ENCODE results near the gene RRAS2. TPM values are rescaled to one million over a fixed set of nuclear protein-coding genes. Genes with fewer than 3 reads are reported as not detected.

The RRAS2 gene
- total and polyA plus RNA-seq, 2 of the 4 experiments (the other 2 are of a cell fraction): 85.5 to 106 TPM

- peaks cover 14% of the 10 kb centered on the region for H3K4me1 ChIP-seq (ENCODE audit: control insufficient read depth, insufficient read depth, low read length)
- H3K4me2 ChIP-seq (ENCODE audit: low read depth, low read length): no peak overlapping the region
- H3K18ac ChIP-seq (ENCODE audit: low read depth, low read length): no peak overlapping the region
- H3K9me1 ChIP-seq (ENCODE audit: insufficient read depth, low read length): peaks cover 11% of the 10 kb centered on the region; the same call in 1 of the 2 replicates
- no peak overlapping the region for H4K8ac ChIP-seq (ENCODE audit: low read depth in 2 of 2, low read length in 2 of 2)
- no peak overlapping the region for H4K5ac ChIP-seq (ENCODE audit: low read depth, low read length)
- H2AK5ac ChIP-seq (ENCODE audit: low read depth, low read length): no peak overlapping the region
- H4K91ac ChIP-seq (ENCODE audit: insufficient read depth, low read depth, low read length): no peak overlapping the region
- no peak overlapping the region for H3K4me3 ChIP-seq (ENCODE audit: insufficient read depth, low read depth, low read length)
- no peak for DNase-seq
- H3K36me3 ChIP-seq (ENCODE audit: control insufficient read depth, insufficient read depth, low read length): no peaks in the 10 kb centered on the region
- no TSS peak for BruUV-seq (replicated peaks)
- no peak overlapping the region for H2BK5ac ChIP-seq (ENCODE audit: low read depth, low read length, poor library complexity, severe bottlenecking)
- H3K56ac ChIP-seq (ENCODE audit: extremely low read depth, insufficient read depth, low read length): no peak overlapping the region
- no peak overlapping the region for H2BK20ac ChIP-seq (ENCODE audit: low read depth, low read length)
- H3K14ac ChIP-seq (replicated peaks; ENCODE audit: low read depth, low read length): no peak overlapping the region
- no peak overlapping the region for H2AFZ ChIP-seq (replicated peaks; ENCODE audit: low read length, poor library complexity)
- no peak overlapping the region for H3K23ac ChIP-seq (ENCODE audit: low read depth, low read length)
- no peak for ATAC-seq (ENCODE audit: low read depth)
- dilution Hi-C loops (cut with HindIII; ENCODE audit: low sequenced_read_pairs, unreplicated experiment): loop anchor here (25.0 kb wide), 1 partner anchor 139 kb away; no protein-coding TSS in a partner anchor
- no peak overlapping the region for H3K4ac ChIP-seq (ENCODE audit: low read depth, low read length)
- H2AK9ac ChIP-seq (replicated peaks; ENCODE audit: low read depth, low read length, poor library complexity): no peak overlapping the region
- intact Hi-C loops (cut with micrococcal nuclease): no loop called here
- no peak overlapping the region for H3K27ac ChIP-seq (ENCODE audit: insufficient read depth, low read length)
- in situ Hi-C loops (cut with MboI; ENCODE audit: low sequenced_read_pairs): no loop called here
- CTCF ChIA-PET: no interaction called here
- no peak overlapping the region for H2BK120ac ChIP-seq (ENCODE audit: low read depth, low read length)
- H4K20me1 ChIP-seq (ENCODE audit: insufficient read depth, low read length): peaks cover 59% of the 10 kb centered on the region
- TF ChIP-seq NFE2L2 (IDR thresholded peaks at IDR 0.05; ENCODE audit: low read depth, low read length) (no peak), CEBPB (IDR thresholded peaks at IDR 0.05; ENCODE audit: low read depth, low read length) (no peak), FOS (IDR thresholded peaks at IDR 0.05; ENCODE audit: low read depth, low read length) (no peak), POLR2A (IDR thresholded peaks at IDR 0.05; ENCODE audit: low read depth, low read length) (no peak)
- WGBS, 2 experiments (ENCODE audit: extremely low coverage in 2 of 2, insufficient read length in 1 of 2): no CpG with 5 or more reads among the region's 6 CpGs
- peaks cover 22 to 59% of the 10 kb centered on the region in 2 experiments for H3K79me1 ChIP-seq (ENCODE audit: low read depth in 1 of 2, low read length in 2 of 2)
- H3K27me3 ChIP-seq (ENCODE audit: control insufficient read depth, insufficient read depth, low read length): no peaks in the 10 kb centered on the region
- no peaks in the 10 kb centered on the region for H3K9me3 ChIP-seq (ENCODE audit: control insufficient read depth, insufficient read depth, low read length)
- POLR2A ChIA-PET (ENCODE audit: unreplicated experiment): no interaction called here
- H2BK15ac ChIP-seq (ENCODE audit: low read depth, low read length): no peak overlapping the region
- no peak overlapping the region for H3K9ac ChIP-seq (ENCODE audit: low read depth, low read length)
Measured at GRCh38 chr11:14323118-14323676, 35.8 kb downstream of the RRAS2 start.
